SK-N-SH (cell line): ENCODE measurements around the gene ALOXE3. TPM values are rescaled to one million over a fixed set of nuclear protein-coding genes. Genes with fewer than 3 reads are reported as not detected.

Source experiments
- CTCF ChIA-PET: fragments of 300-600, 350-600 bp; formaldehyde crosslinking; extraction: SDS; loops from one replicate; lab custom pipeline; 2021; lab: Yijun Ruan, JAX
- POLR2A ChIA-PET: fragments of 350-600 bp; sonication (Branson Sonifier 250); formaldehyde crosslinking; extraction: SDS; loops from one replicate; lab custom pipeline; 2020; ENCODE audit warnings: antibody characterized with exemption, inconsistent platforms; lab: Yijun Ruan, JAX
- DNase-seq: peaks from one replicate; pipeline ENCODE4 v3.0.0; 2012
- H2AFZ ChIP-seq: fragments of 200-600 bp; sonication (generic); 2 replicates; pipeline ENCODE4 v1.8.1; 2016; ENCODE audit warnings: antibody characterized with exemption, mild to moderate bottlenecking, low read depth
- H3F3A ChIP-seq: fragments of 200-600 bp; sonication (generic); replicated peaks from 2 replicates; pipeline ENCODE3; 2016; ENCODE audit warnings: antibody characterized with exemption, mild to moderate bottlenecking; ENCODE audit not compliant: insufficient read depth
- H3K27ac ChIP-seq, 2 experiments: fragments of 200-500 bp in 1 of 2; fragments of 200-600 bp in 1 of 2; sonication (Bioruptor generic) in 1 of 2; sonication (generic), shearing (Covaris generic) in 1 of 2; 2 replicates each; pipeline versions ENCODE4 v1.5.1 to v1.6.1; 2014 to 2016; ENCODE audit warnings: low read depth in 2 of 2, inconsistent platforms in 1 of 2, low read length in 1 of 2, mild to moderate bottlenecking in 1 of 2, mixed read lengths in 1 of 2
- H3K27me3 ChIP-seq: fragments of 200-600 bp; sonication (generic), shearing (Covaris generic); 2 replicates; pipeline ENCODE4 v1.6.1; 2016; ENCODE audit warnings: mixed run types; ENCODE audit not compliant: insufficient read depth
- H3K36me3 ChIP-seq, 2 experiments: fragments of 200-500 bp in 1 of 2; fragments of 200-600 bp in 1 of 2; sonication (Bioruptor generic) in 1 of 2; sonication (generic) in 1 of 2; replicated peaks in 1 of 2; 2 replicates each; pipeline versions ENCODE3 to v1.5.1; 2014 to 2016; ENCODE audit warnings: low read length in 1 of 2, mild to moderate bottlenecking in 1 of 2; ENCODE audit not compliant: insufficient read depth in 2 of 2, control insufficient read depth in 1 of 2
- H3K4me1 ChIP-seq, 2 experiments: fragments of 200-500 bp in 1 of 2; fragments of 200-600 bp in 1 of 2; sonication (Bioruptor generic) in 1 of 2; sonication (generic), shearing (Covaris generic) in 1 of 2; 2 replicates each; pipeline versions ENCODE4 v1.5.1 to v1.6.1; 2014 to 2016; ENCODE audit warnings: low read depth in 1 of 2, low read length in 1 of 2, mixed run types in 1 of 2; ENCODE audit not compliant: insufficient read depth in 2 of 2, control insufficient read depth in 1 of 2
- H3K4me2 ChIP-seq: fragments of 200-600 bp; sonication (generic), shearing (Covaris generic); 2 replicates; pipeline ENCODE4 v1.6.1; 2017; ENCODE audit warnings: mixed run types
- H3K4me3 ChIP-seq, 2 experiments: fragments of 200-500 bp in 1 of 2; fragments of 200-600 bp in 1 of 2; sonication (Bioruptor generic) in 1 of 2; sonication (generic), shearing (Covaris generic) in 1 of 2; 2 replicates each; pipeline versions ENCODE4 v1.5.1 to v1.8.1; 2014 to 2016; ENCODE audit warnings: low read depth in 2 of 2, inconsistent platforms in 1 of 2, low read length in 1 of 2, mild to moderate bottlenecking in 1 of 2, mixed read lengths in 1 of 2, moderate library complexity in 1 of 2
- H3K79me2 ChIP-seq: fragments of 200-600 bp; sonication (generic); 2 replicates; pipeline ENCODE4 v1.8.1; 2017; ENCODE audit warnings: mild to moderate bottlenecking; ENCODE audit not compliant: insufficient read depth
- H3K9ac ChIP-seq: fragments of 200-600 bp; sonication (generic); 2 replicates; pipeline ENCODE4 v1.6.1; 2017; ENCODE audit warnings: mixed run types
- H3K9me2 ChIP-seq: fragments of 200-600 bp; sonication (generic); 2 replicates; pipeline ENCODE4 v1.6.1; 2017; ENCODE audit warnings: mixed run types
- H3K9me3 ChIP-seq: fragments of 200-600 bp; sonication (generic); 2 replicates; pipeline ENCODE4 v1.6.1; 2017; ENCODE audit warnings: mixed run types, mild to moderate bottlenecking, moderate library complexity
- H4K20me1 ChIP-seq: fragments of 200-600 bp; sonication (generic); 2 replicates; pipeline ENCODE4 v1.6.1; 2017; ENCODE audit warnings: mild to moderate bottlenecking, mixed run types; ENCODE audit not compliant: insufficient read depth
- CTCF ChIP-seq: fragments of 200-600 bp; sonication (generic); IDR thresholded peaks from 2 replicates; pipeline ENCODE4 v1.6.1; 2017; ENCODE audit warnings: antibody characterized with exemption, mild to moderate bottlenecking, moderate library complexity
- FOSL2 ChIP-seq: IDR thresholded peaks from 2 replicates; pipeline ENCODE4 v1.4.0; 2012; ENCODE audit warnings: low read depth, mild to moderate bottlenecking, moderate library complexity, borderline replicate concordance
- FOXJ3 ChIP-seq: sonication (generic); formaldehyde crosslinking; IDR thresholded peaks from 2 replicates; pipeline ENCODE4 v1.5.1; 2020; ENCODE audit warnings: mild to moderate bottlenecking, missing genetic modification reagents
- FOXM1 ChIP-seq: IDR thresholded peaks from 2 replicates; pipeline ENCODE4 v1.4.0; 2012; ENCODE audit warnings: low read depth, mild to moderate bottlenecking
- MEF2A ChIP-seq: IDR thresholded peaks from 2 replicates; pipeline ENCODE4 v1.4.0; 2012; ENCODE audit warnings: low read depth, borderline replicate concordance
- MXI1 ChIP-seq: IDR thresholded peaks from 2 replicates; pipeline ENCODE4 v1.6.1; 2012; ENCODE audit warnings: mild to moderate bottlenecking, low read depth, low read length, improper control_type of control experiment
- NFIC ChIP-seq: IDR thresholded peaks from 2 replicates; pipeline ENCODE4 v1.4.0; 2012; ENCODE audit warnings: borderline replicate concordance
- RAD21 ChIP-seq: IDR thresholded peaks from 2 replicates; pipeline ENCODE4 v1.6.1; 2012; ENCODE audit warnings: mild to moderate bottlenecking, low read length
- RCOR1 ChIP-seq: fragments of 150-350 bp; IDR thresholded peaks from 2 replicates; pipeline ENCODE4 v1.6.1; 2017; ENCODE audit warnings: antibody characterized with exemption, low read length
- RFX5 ChIP-seq: IDR thresholded peaks from 2 replicates; pipeline ENCODE4 v1.6.1; 2012; ENCODE audit warnings: mild to moderate bottlenecking, improper control_type of control experiment, low read length
- WGBS: methylation state at CpG from one replicate; pipeline ENCODE4 v1.1.6; 2017; ENCODE audit warnings: low lambda C conversion rate; 5-methylcytosine and 5-hydroxymethylcytosine counted together
- polyA plus RNA-seq, 3 experiments: library from polyadenylated mRNA; depleted of rRNA; stranded (reverse); fragments of >200 nt; gene quantifications; 2 replicates each; pipeline ENCODE4 v1.2.3, GENCODE V29; 2012
- TF ChIP-seq, protein P1 (sequence below): IDR thresholded peaks from 2 replicates; pipeline ENCODE4 v1.6.1; 2012; ENCODE audit warnings: mild to moderate bottlenecking, low read depth, low read length, moderate library complexity
- TF ChIP-seq, protein P2 (sequence below): fragments of 150-350 bp; IDR thresholded peaks from 2 replicates; pipeline ENCODE4 v1.6.1; 2017; ENCODE audit warnings: antibody characterized with exemption, low read length, low read depth, borderline replicate concordance

The ALOXE3 gene
- polyA plus RNA-seq, 1 of the 3 experiments (the other 2 are of a cell fraction): 0.46 TPM

- DNase-seq: no peak
- Histone ChIP-seq H3K79me2 (peaks cover 5% of the 10 kb centered on the region; the same call in 1 of the 2 replicates), H3K4me2 (no peak overlapping the region), H3K36me3 (no peaks in the 10 kb centered on the region), H3K9ac (no peak overlapping the region), H3K9me3 (no peaks in the 10 kb centered on the region), H2AFZ (no peak overlapping the region), H3K27ac (no peak overlapping the region), H3K9me2 (no peaks in the 10 kb centered on the region), H3K4me3 (no peak overlapping the region), H4K20me1 (no peaks in the 10 kb centered on the region), H3F3A (peaks cover 30% of the 10 kb centered on the region), H3K27me3 (no peaks in the 10 kb centered on the region), H3K4me1 (peaks cover 16% of the 10 kb centered on the region in 2 experiments; a peak in 3 of 4 replicates)
- TF ChIP-seq MEF2A: no peak
- no peak for TF ChIP-seq FOXM1
- no peak for TF ChIP-seq CTCF
- TF ChIP-seq RCOR1: no peak
- TF ChIP-seq NFIC: no peak
- no peak for TF ChIP-seq RAD21
- no peak for TF ChIP-seq FOSL2
- TF ChIP-seq RFX5: no peak
- TF ChIP-seq, protein P1, sequence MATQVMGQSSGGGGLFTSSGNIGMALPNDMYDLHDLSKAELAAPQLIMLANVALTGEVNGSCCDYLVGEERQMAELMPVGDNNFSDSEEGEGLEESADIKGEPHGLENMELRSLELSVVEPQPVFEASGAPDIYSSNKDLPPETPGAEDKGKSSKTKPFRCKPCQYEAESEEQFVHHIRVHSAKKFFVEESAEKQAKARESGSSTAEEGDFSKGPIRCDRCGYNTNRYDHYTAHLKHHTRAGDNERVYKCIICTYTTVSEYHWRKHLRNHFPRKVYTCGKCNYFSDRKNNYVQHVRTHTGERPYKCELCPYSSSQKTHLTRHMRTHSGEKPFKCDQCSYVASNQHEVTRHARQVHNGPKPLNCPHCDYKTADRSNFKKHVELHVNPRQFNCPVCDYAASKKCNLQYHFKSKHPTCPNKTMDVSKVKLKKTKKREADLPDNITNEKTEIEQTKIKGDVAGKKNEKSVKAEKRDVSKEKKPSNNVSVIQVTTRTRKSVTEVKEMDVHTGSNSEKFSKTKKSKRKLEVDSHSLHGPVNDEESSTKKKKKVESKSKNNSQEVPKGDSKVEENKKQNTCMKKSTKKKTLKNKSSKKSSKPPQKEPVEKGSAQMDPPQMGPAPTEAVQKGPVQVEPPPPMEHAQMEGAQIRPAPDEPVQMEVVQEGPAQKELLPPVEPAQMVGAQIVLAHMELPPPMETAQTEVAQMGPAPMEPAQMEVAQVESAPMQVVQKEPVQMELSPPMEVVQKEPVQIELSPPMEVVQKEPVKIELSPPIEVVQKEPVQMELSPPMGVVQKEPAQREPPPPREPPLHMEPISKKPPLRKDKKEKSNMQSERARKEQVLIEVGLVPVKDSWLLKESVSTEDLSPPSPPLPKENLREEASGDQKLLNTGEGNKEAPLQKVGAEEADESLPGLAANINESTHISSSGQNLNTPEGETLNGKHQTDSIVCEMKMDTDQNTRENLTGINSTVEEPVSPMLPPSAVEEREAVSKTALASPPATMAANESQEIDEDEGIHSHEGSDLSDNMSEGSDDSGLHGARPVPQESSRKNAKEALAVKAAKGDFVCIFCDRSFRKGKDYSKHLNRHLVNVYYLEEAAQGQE: no peak
- TF ChIP-seq, protein P2, sequence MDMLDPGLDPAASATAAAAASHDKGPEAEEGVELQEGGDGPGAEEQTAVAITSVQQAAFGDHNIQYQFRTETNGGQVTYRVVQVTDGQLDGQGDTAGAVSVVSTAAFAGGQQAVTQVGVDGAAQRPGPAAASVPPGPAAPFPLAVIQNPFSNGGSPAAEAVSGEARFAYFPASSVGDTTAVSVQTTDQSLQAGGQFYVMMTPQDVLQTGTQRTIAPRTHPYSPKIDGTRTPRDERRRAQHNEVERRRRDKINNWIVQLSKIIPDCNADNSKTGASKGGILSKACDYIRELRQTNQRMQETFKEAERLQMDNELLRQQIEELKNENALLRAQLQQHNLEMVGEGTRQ: no peak
- 64% methylated on average over 3 of the region's 3 CpGs for WGBS
- CTCF ChIA-PET: interaction anchor here (1.0 to 1.7 kb wide), 4 partner anchors 10 to 209 kb away, joined by 3 to 4 read pairs (median 3); partner anchors contain the start of gene KRABD2
- POLR2A ChIA-PET: no interaction called here
Measured at GRCh38 chr17:8167526-8167925, 49.2 kb upstream of the ALOXE3 start.

- ChIA-PET CTCF (interaction anchor here (1.0 to 1.7 kb wide), 3 partner anchors 9 to 74 kb away, joined by 3 to 4 read pairs (median 3); no protein-coding TSS in a partner anchor), POLR2A (no interaction called here)
- H3K9ac ChIP-seq: no peak overlapping the region
- DNase-seq: no peak
- no peaks in the 10 kb centered on the region for H4K20me1 ChIP-seq
- H3K27ac ChIP-seq: peak overlapping the region in 1 of 2 experiments; percentile 72; a peak in 1 of 4 replicates
- H2AFZ ChIP-seq: no peak overlapping the region
- no peak overlapping the region for H3K4me3 ChIP-seq
- WGBS: 95% methylated on average over 6 of the region's 6 CpGs
- H3F3A ChIP-seq: peaks cover 27% of the 10 kb centered on the region
- H3K36me3 ChIP-seq: no peaks in the 10 kb centered on the region
- no peaks in the 10 kb centered on the region for H3K9me3 ChIP-seq
- H3K79me2 ChIP-seq: peaks cover 13% of the 10 kb centered on the region
- H3K9me2 ChIP-seq: no peaks in the 10 kb centered on the region
- H3K4me2 ChIP-seq: no peak overlapping the region
- H3K4me1 ChIP-seq: peaks cover 16 to 19% of the 10 kb centered on the region in 2 experiments; a peak in 3 of 4 replicates
- H3K27me3 ChIP-seq: no peaks in the 10 kb centered on the region
- TF ChIP-seq FOSL2: no peak
- no peak for TF ChIP-seq RAD21
- TF ChIP-seq, protein P1: no peak
- no peak for TF ChIP-seq CTCF
- no peak for TF ChIP-seq FOXJ3 (CRISPR knock-in tag)
- no peak for TF ChIP-seq MXI1
Measured at GRCh38 chr17:8166731-8167130, 48.4 kb upstream of the ALOXE3 start.
